H1 (cell line): ENCODE results near the gene PRKCA. TPM values are rescaled to one million over a fixed set of nuclear protein-coding genes. Genes with fewer than 3 reads are reported as not detected.

Source experiments
- CTCF ChIA-PET: fragments of 300-600 bp; sonication (Branson Sonifier 250); formaldehyde crosslinking; loops from one replicate; lab custom pipeline; 2021; ENCODE audit not compliant: partially characterized antibody; lab: Charles Lee
- POLR2A ChIA-PET: fragments of 300-600 bp; sonication (Branson Sonifier 250); formaldehyde crosslinking; loops from one replicate; lab custom pipeline; 2021; ENCODE audit warnings: inconsistent platforms; ENCODE audit not compliant: partially characterized antibody; lab: Charles Lee
- DNase-seq, 2 experiments: peaks; one replicate each; pipeline versions ENCODE4 v3.0.0 to v3.0.0-alpha.2; 2010 to 2022; ENCODE audit warnings: low spot score in 2 of 2, low read depth in 1 of 2, mixed read lengths in 1 of 2
- FAIRE-seq: peaks from 2 replicates; lab custom pipeline; 2011; peaks lifted over from hg19 to GRCh38; lab: Jason Lieb, UNC
- H2AFZ ChIP-seq: 2 replicates; pipeline ENCODE4 v1.8.1; 2012; ENCODE audit warnings: low read length, inconsistent platforms
- H2AK5ac ChIP-seq: 2 replicates; pipeline ENCODE4 v1.6.1; 2013; ENCODE audit warnings: low read depth, low read length
- H2BK120ac ChIP-seq: replicated peaks from 2 replicates; pipeline ENCODE3; 2013; ENCODE audit warnings: low read depth, low read length, inconsistent platforms
- H2BK12ac ChIP-seq: 2 replicates; pipeline ENCODE4 v1.6.1; 2013; ENCODE audit warnings: low read depth, low read length
- H2BK15ac ChIP-seq: 2 replicates; pipeline ENCODE4 v1.6.1; 2013; ENCODE audit warnings: low read length
- H2BK20ac ChIP-seq: 2 replicates; pipeline ENCODE4 v1.6.1; 2013; ENCODE audit warnings: low read length
- H2BK5ac ChIP-seq: 2 replicates; pipeline ENCODE4 v1.6.1; 2013; ENCODE audit warnings: low read depth, low read length
- H3K14ac ChIP-seq: 2 replicates; pipeline ENCODE4 v1.6.1; 2013; ENCODE audit warnings: inconsistent platforms; ENCODE audit not compliant: insufficient read length
- H3K18ac ChIP-seq: 2 replicates; pipeline ENCODE4 v1.6.1; 2013; ENCODE audit warnings: low read length; ENCODE audit errors: extremely low read depth
- H3K23ac ChIP-seq: 2 replicates; pipeline ENCODE4 v1.6.1; 2013; ENCODE audit warnings: inconsistent platforms; ENCODE audit not compliant: insufficient read length
- H3K23me2 ChIP-seq: 2 replicates; pipeline ENCODE4 v1.6.1; 2013; ENCODE audit warnings: low read depth, low read length
- H3K27ac ChIP-seq: 2 replicates; pipeline ENCODE4 v1.6.1; 2011; ENCODE audit warnings: low read depth, low read length, inconsistent platforms
- H3K27me3 ChIP-seq, 4 experiments: replicated peaks in 1 of 4; 1 replicate in 1 of 4; 2 replicates in 3 of 4; pipeline versions ENCODE4 v1.6.1 to v1.8.1; 2011 to 2013; ENCODE audit warnings: low read length in 3 of 4, mild to moderate bottlenecking in 3 of 4, inconsistent platforms in 2 of 4, mixed read lengths in 2 of 4, moderate library complexity in 1 of 4; ENCODE audit not compliant: control insufficient read depth in 3 of 4, insufficient read depth in 3 of 4; ENCODE audit errors: extremely low read depth in 1 of 4
- H3K36me3 ChIP-seq, 4 experiments: 2 replicates each; pipeline versions ENCODE4 v1.6.1 to v1.8.1; 2011 to 2013; ENCODE audit warnings: mild to moderate bottlenecking in 4 of 4, low read length in 3 of 4, moderate library complexity in 2 of 4, control low read depth in 1 of 4, inconsistent platforms in 1 of 4; ENCODE audit not compliant: insufficient read depth in 4 of 4, control insufficient read depth in 2 of 4
- H3K4ac ChIP-seq: replicated peaks from 2 replicates; pipeline ENCODE3; 2013; ENCODE audit warnings: low read length, low read depth, mixed read lengths, inconsistent platforms; ENCODE audit not compliant: insufficient read length
- H3K4me1 ChIP-seq, 4 experiments: replicated peaks in 1 of 4; 1 replicate in 1 of 4; 2 replicates in 3 of 4; pipeline versions ENCODE4 v1.6.1 to v1.8.1; 2011 to 2013; ENCODE audit warnings: low read length in 3 of 4, inconsistent platforms in 2 of 4, mixed read lengths in 1 of 4; ENCODE audit not compliant: insufficient read depth in 4 of 4, control insufficient read depth in 3 of 4
- H3K4me2 ChIP-seq, 2 experiments: 2 replicates each; pipeline versions ENCODE4 v1.6.1 to v1.8.1; 2011 to 2013; ENCODE audit warnings: low read depth in 2 of 2, low read length in 2 of 2, control low read depth in 1 of 2, inconsistent platforms in 1 of 2, mild to moderate bottlenecking in 1 of 2; ENCODE audit not compliant: insufficient read depth in 1 of 2
- H3K4me3 ChIP-seq, 4 experiments: fragments of 200-600, 300-600 bp in 1 of 4; sonication (generic), shearing (Covaris generic), sonication (Bioruptor Twin) in 1 of 4; 2 replicates each; pipeline versions ENCODE4 v1.5.1 to v1.8.1; 2011 to 2016; ENCODE audit warnings: low read length in 4 of 4, low read depth in 3 of 4, control low read depth in 2 of 4, inconsistent platforms in 2 of 4, mild to moderate bottlenecking in 2 of 4, mixed read lengths in 1 of 4, moderate library complexity in 1 of 4; ENCODE audit not compliant: insufficient read depth in 2 of 4; ENCODE audit errors: extremely low read depth in 1 of 4
- H3K56ac ChIP-seq: replicated peaks from 2 replicates; pipeline ENCODE3; 2013; ENCODE audit warnings: low read depth, mild to moderate bottlenecking, mixed read lengths, low read length, inconsistent platforms; ENCODE audit not compliant: insufficient read length
- H3K79me1 ChIP-seq: 2 replicates; pipeline ENCODE4 v1.6.1; 2013; ENCODE audit warnings: low read depth, low read length, control low read depth
- H3K79me2 ChIP-seq, 2 experiments: 2 replicates each; pipeline versions ENCODE4 v1.6.1 to v1.8.1; 2012 to 2013; ENCODE audit warnings: low read length in 2 of 2, mild to moderate bottlenecking in 2 of 2, inconsistent platforms in 1 of 2; ENCODE audit not compliant: insufficient read depth in 2 of 2, control insufficient read depth in 1 of 2
- H3K9ac ChIP-seq, 4 experiments: replicated peaks in 1 of 4; 1 replicate in 1 of 4; 2 replicates in 3 of 4; pipeline versions ENCODE4 v1.6.1 to v1.8.1; 2011 to 2013; ENCODE audit warnings: low read depth in 3 of 4, low read length in 3 of 4, control low read depth in 2 of 4, mild to moderate bottlenecking in 2 of 4, moderate library complexity in 2 of 4, inconsistent platforms in 1 of 4; ENCODE audit errors: extremely low read depth in 1 of 4
- H3K9me3 ChIP-seq, 2 experiments: 2 replicates each; pipeline versions ENCODE4 v1.6.1 to v1.8.1; 2012 to 2013; ENCODE audit warnings: mild to moderate bottlenecking in 2 of 2, moderate library complexity in 2 of 2, control low read depth in 1 of 2, inconsistent platforms in 1 of 2, low read depth in 1 of 2, low read length in 1 of 2, mixed read lengths in 1 of 2; ENCODE audit not compliant: insufficient read depth in 2 of 2
- H4K20me1 ChIP-seq, 2 experiments: replicated peaks in 1 of 2; 2 replicates each; pipeline versions ENCODE3 to v1.8.1; 2011 to 2013; ENCODE audit warnings: inconsistent platforms in 2 of 2, low read length in 2 of 2, mild to moderate bottlenecking in 1 of 2; ENCODE audit not compliant: insufficient read depth in 2 of 2, control insufficient read depth in 1 of 2
- H4K5ac ChIP-seq: 2 replicates; pipeline ENCODE4 v1.6.1; 2013; ENCODE audit warnings: low read length, low read depth, mixed read lengths, inconsistent platforms; ENCODE audit not compliant: insufficient read length
- H4K8ac ChIP-seq: 2 replicates; pipeline ENCODE4 v1.8.0; 2013; ENCODE audit warnings: mild to moderate bottlenecking, moderate library complexity, low read length, inconsistent platforms; ENCODE audit not compliant: insufficient read depth; ENCODE audit errors: extremely low read depth
- H4K91ac ChIP-seq: replicated peaks from 2 replicates; pipeline ENCODE3; 2013; ENCODE audit warnings: low read length, mixed read lengths, inconsistent platforms; ENCODE audit not compliant: insufficient read length
- BCL11A ChIP-seq, 2 experiments: IDR thresholded peaks; one replicate each; pipeline ENCODE4 v1.6.1; 2011; ENCODE audit warnings: low read depth in 2 of 2, low read length in 2 of 2, mild to moderate bottlenecking in 2 of 2
- CBX5 ChIP-seq: fragments of 300-800, 300-1000 bp; sonication (generic); IDR thresholded peaks from 2 replicates; pipeline ENCODE4 v1.7.1; 2016; ENCODE audit warnings: antibody characterized with exemption, low read length, low read depth
- CEBPB ChIP-seq: IDR thresholded peaks from 2 replicates; pipeline ENCODE4 v1.6.1; 2012; ENCODE audit warnings: low read depth, low read length
- CREB1 ChIP-seq: IDR thresholded peaks from 2 replicates; pipeline ENCODE4 v1.6.1; 2012; ENCODE audit warnings: inconsistent platforms
- CTBP2 ChIP-seq: IDR thresholded peaks from 2 replicates; pipeline ENCODE4 v1.7.0; 2011; ENCODE audit warnings: borderline replicate concordance, mild to moderate bottlenecking, moderate library complexity, mixed read lengths, low read length; ENCODE audit not compliant: insufficient read depth, insufficient read length
- EZH2 ChIP-seq: fragments of 200-600 bp; sonication (generic); IDR thresholded peaks from 2 replicates; pipeline ENCODE4 v1.7.1; 2012; ENCODE audit warnings: low read depth, mild to moderate bottlenecking, moderate library complexity, low read length, inconsistent platforms; ENCODE audit not compliant: severe bottlenecking
- PHF8 ChIP-seq: fragments of 200-600 bp; sonication (generic); conservative IDR thresholded peaks from 2 replicates; pipeline ENCODE4 v1.7.1; 2012; ENCODE audit warnings: low read depth, mild to moderate bottlenecking, inconsistent platforms, low read length, moderate library complexity
- SIN3A ChIP-seq, 2 experiments: IDR thresholded peaks in 1 of 2; conservative IDR thresholded peaks in 1 of 2; 2 replicates each; pipeline ENCODE4 v1.6.1; 2011 to 2012; ENCODE audit warnings: low read length in 2 of 2, improper control_type of control experiment in 1 of 2, low read depth in 1 of 2, mild to moderate bottlenecking in 1 of 2
- TAF1 ChIP-seq: IDR thresholded peaks from 2 replicates; pipeline ENCODE4 v1.6.1; 2011; ENCODE audit warnings: mild to moderate bottlenecking, low read depth, low read length
- YY1 ChIP-seq: IDR thresholded peaks from 2 replicates; pipeline ENCODE4 v1.6.1; 2011; ENCODE audit warnings: low read depth, mild to moderate bottlenecking, low read length
- WGBS, 2 experiments: shearing (Covaris generic) in 1 of 2; methylation state at CpG; one replicate each; pipeline versions ENCODE4 v1.1.6 to v1.1.7; 2013 to 2015; ENCODE audit warnings: low lambda C conversion rate in 2 of 2, mixed read lengths in 2 of 2, inconsistent platforms in 1 of 2, low coverage in 1 of 2, missing lambda C conversion rate in 1 of 2; ENCODE audit not compliant: insufficient replicate concordance in 2 of 2, insufficient coverage in 1 of 2, insufficient read length in 1 of 2; ENCODE audit errors: extremely low coverage in 1 of 2, missing lambda C conversion rate in 1 of 2; 5-methylcytosine and 5-hydroxymethylcytosine counted together
- polyA plus RNA-seq, 7 experiments: library from polyadenylated mRNA; depleted of rRNA in 3 of 7; stranded (reverse) in 5 of 7; unstranded in 2 of 7; fragments of >200 nt in 5 of 7; fragments of 200-250 nt in 2 of 7; gene quantifications; 1 replicate in 5 of 7; 2 replicates in 1 of 7; 4 replicates in 1 of 7; pipeline versions ENCODE4 v1.2.1 to v1.2.3, GENCODE V29; 2011 to 2013; ENCODE audit warnings: missing spikeins in 2 of 7, mixed read lengths in 2 of 7
- total RNA-seq: library from RNA; stranded (reverse); fragmentation: NEBNext Ultra II Directional; extraction: Animal tissue kit (Norgen Biotek cat#: 25700); gene quantifications from 2 replicates; pipeline ENCODE4 v1.2.1, GENCODE V29; 2021
- TF ChIP-seq, protein P1 (sequence below): IDR thresholded peaks from 2 replicates; pipeline ENCODE4 v1.6.1; 2011; ENCODE audit warnings: low read length, improper control_type of control experiment

PRKCA gene
- total and polyA plus RNA-seq, 2 of the 8 experiments (the other 6 are each of a cell fraction or from before 2014, with no cell fraction given): 5.8 to 17.8 TPM

DNA sequence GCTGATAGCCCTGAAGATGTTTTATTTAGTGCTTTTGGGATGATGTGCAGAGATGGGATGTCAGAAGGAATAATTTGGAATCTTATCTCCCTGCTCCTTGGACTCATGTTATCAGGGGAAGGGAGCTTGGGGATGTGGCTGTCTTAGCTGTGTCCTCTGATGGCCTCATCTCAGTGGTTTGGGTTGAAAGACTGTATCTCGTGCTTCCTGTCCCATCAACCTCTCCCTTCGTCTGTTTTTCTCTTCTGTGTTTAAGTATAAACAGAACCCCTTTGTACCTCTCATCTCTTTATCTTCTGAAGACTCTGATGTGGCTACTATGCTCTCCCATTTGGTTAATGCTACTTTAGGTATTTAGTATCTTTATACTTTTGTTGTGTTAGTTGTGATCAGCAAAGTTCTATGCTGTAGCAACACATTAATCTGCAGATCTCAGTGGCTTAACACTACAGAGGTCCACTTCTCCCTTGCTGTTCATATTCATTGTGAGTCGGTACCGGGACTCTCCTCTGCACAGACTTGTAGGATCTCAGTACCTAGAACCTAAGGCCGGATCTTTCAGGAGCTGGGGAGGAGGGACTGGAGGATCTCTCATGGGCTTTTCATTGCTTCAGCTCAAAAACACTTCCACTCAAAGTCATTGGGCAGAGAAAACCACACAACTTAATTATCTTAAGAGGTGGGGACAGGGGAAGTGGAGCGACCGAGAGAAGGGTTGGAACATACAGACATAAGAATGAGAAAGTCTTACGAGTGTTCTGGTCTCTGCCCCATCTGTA is 28.8 kb downstream of the PRKCA start:
- no peaks in the 10 kb centered on the region for H3K27me3 ChIP-seq
- 89% methylated on average over 8 of the region's 8 CpGs; no CpG with 5 or more reads in 1 of the 2 experiments for WGBS, 2 experiments
- H3K23ac ChIP-seq: no peak overlapping the region
- H4K20me1 ChIP-seq: no peaks in the 10 kb centered on the region
- no peak overlapping the region for H4K91ac ChIP-seq
- no peak overlapping the region for H3K4me2 ChIP-seq
- no peak overlapping the region for H3K18ac ChIP-seq
- ChIA-PET CTCF (interaction anchor here (0.6 kb wide), 2 partner anchors 17 to 46 kb away, joined by 3 read pairs; no protein-coding TSS in a partner anchor), POLR2A (no interaction called here)
- H3K4me3 ChIP-seq: no peak overlapping the region
- no peak overlapping the region for H2BK20ac ChIP-seq
- no peaks in the 10 kb centered on the region for H3K79me1 ChIP-seq
- DNase-seq: no peak
- no peak overlapping the region for H3K9ac ChIP-seq
- H3K79me2 ChIP-seq: peaks cover 0 to 8% of the 10 kb centered on the region in 2 experiments; a peak in 2 of 4 replicates
- no peaks in the 10 kb centered on the region for H3K36me3 ChIP-seq
- no peaks in the 10 kb centered on the region for H3K9me3 ChIP-seq
- H3K27ac ChIP-seq: no peak overlapping the region
- FAIRE-seq: no peak
- no peaks in the 10 kb centered on the region for H3K23me2 ChIP-seq
- no peak overlapping the region for H2BK15ac ChIP-seq
- no peak overlapping the region for H2AFZ ChIP-seq
- no peak overlapping the region for H4K5ac ChIP-seq
- H2AK5ac ChIP-seq: no peak overlapping the region
- H2BK12ac ChIP-seq: no peak overlapping the region
- no peak overlapping the region for H3K56ac ChIP-seq
- no peak overlapping the region for H2BK5ac ChIP-seq
- no peaks in the 10 kb centered on the region for H3K4me1 ChIP-seq
- no peak overlapping the region for H3K4ac ChIP-seq
- no peak overlapping the region for H4K8ac ChIP-seq
- H2BK120ac ChIP-seq: no peak overlapping the region
- H3K14ac ChIP-seq: no peak overlapping the region
- TF ChIP-seq YY1 (no peak), CTBP2 (no peak), CREB1 (no peak), CEBPB (no peak), CBX5 (no peak), TAF1 (no peak), EZH2 (no peak), SIN3A (conservative IDR thresholded peaks at IDR 0.05 in 1 of 2, IDR thresholded peaks at IDR 0.05 in 1 of 2; ENCODE audit: low read depth in 1 of 2, low read length in 2 of 2) (no peak), BCL11A (IDR thresholded peaks at IDR 0.05; ENCODE audit: low read depth in 2 of 2, low read length in 2 of 2) (no peak), PHF8 (no peak)
- TF ChIP-seq, protein P1, sequence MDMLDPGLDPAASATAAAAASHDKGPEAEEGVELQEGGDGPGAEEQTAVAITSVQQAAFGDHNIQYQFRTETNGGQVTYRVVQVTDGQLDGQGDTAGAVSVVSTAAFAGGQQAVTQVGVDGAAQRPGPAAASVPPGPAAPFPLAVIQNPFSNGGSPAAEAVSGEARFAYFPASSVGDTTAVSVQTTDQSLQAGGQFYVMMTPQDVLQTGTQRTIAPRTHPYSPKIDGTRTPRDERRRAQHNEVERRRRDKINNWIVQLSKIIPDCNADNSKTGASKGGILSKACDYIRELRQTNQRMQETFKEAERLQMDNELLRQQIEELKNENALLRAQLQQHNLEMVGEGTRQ: no peak
